ENCODE results near the gene FANCC. TPM values are rescaled to one million over a fixed set of nuclear protein-coding genes. Genes with fewer than 3 reads are reported as not detected.

FANCC gene
- total RNA-seq, 1 experiment from 2014 or later, result 19.4 TPM

DNA sequence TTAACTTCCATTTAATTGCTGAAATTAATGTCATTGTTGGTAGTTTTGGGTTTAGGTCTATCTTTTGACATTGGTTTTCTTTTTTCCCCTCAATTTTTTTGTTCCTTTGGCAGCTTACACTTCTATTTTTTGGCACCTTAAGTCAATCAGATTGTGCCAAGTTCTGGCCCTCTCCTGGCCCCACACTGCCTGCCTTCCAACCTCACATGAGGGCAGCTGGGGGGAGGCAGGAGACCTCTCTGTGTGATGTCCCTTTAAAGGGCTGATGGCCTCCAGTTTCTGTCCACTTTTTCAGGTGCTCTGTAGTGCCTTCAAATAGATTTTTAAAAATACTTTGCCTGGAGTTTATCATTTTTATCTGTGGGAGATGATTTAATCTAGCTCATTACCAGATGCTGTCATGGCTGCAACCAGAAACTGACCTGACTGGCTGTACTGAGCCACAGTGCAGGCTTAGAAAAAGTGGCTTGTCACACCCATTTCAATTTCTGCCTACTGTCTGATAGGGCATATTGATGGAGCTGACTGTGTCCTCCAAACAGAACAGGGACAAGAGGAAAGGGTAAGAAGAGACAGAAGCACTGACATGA, 196.6 kb downstream of the FANCC start:
- H3K4me1 ChIP-seq (ENCODE audit: control insufficient read depth in 1 of 2, insufficient read depth in 2 of 2, low read length in 2 of 2), result no peaks in the 10 kb centered on the region
- H3K4me2 ChIP-seq (ENCODE audit: low read length), result no peak overlapping the region
- ChIA-PET POLR2A (no interaction called here), CTCF (no interaction called here), RAD21 (ENCODE audit: low non-redundant PET in 1 of 2, low total read pairs in 2 of 2, uncharacterized antibody in 2 of 2, unreplicated experiment in 2 of 2) (interaction anchor here in 1 of 2 experiments (0.7 kb wide), 1 partner anchor 374 kb away, joined by 3 read pairs; no protein-coding TSS in a partner anchor)
- no peak overlapping the region for H3K27ac ChIP-seq (ENCODE audit: low read depth, low read length)
- H3K27me3 ChIP-seq (ENCODE audit: insufficient read depth, low read length), result no peaks in the 10 kb centered on the region
- H3K4me3 ChIP-seq (replicated peaks in 1 of 2; ENCODE audit: low read depth in 1 of 2, low read length in 2 of 2), result no peak overlapping the region
- no peaks in the 10 kb centered on the region for H3K9me2 ChIP-seq (ENCODE audit: insufficient read depth)
- H2AFZ ChIP-seq (ENCODE audit: low read depth, low read length, poor library complexity, severe bottlenecking), result no peak overlapping the region
- H3K79me2 ChIP-seq (ENCODE audit: insufficient read depth, low read length), result no peaks in the 10 kb centered on the region
- DNase-seq (ENCODE audit: low read depth, low spot score) (no peak), ATAC-seq (no peak)
- no TSS peak for BruUV-seq (replicated peaks)
- no peak for TF ChIP-seq POLR2A (IDR thresholded peaks at IDR 0.05; ENCODE audit: borderline replicate concordance, extremely low read depth, insufficient read depth, insufficient read length)
- no peak for TF ChIP-seq CBX3 (IDR thresholded peaks at IDR 0.05; ENCODE audit: low read depth)
- no peak for TF ChIP-seq EZH2 (IDR thresholded peaks at IDR 0.05)
- TF ChIP-seq TCF7L2 (IDR thresholded peaks at IDR 0.05; ENCODE audit: borderline replicate concordance, extremely low read depth, insufficient read depth, insufficient read length), result no peak
- TF ChIP-seq, protein P1, sequence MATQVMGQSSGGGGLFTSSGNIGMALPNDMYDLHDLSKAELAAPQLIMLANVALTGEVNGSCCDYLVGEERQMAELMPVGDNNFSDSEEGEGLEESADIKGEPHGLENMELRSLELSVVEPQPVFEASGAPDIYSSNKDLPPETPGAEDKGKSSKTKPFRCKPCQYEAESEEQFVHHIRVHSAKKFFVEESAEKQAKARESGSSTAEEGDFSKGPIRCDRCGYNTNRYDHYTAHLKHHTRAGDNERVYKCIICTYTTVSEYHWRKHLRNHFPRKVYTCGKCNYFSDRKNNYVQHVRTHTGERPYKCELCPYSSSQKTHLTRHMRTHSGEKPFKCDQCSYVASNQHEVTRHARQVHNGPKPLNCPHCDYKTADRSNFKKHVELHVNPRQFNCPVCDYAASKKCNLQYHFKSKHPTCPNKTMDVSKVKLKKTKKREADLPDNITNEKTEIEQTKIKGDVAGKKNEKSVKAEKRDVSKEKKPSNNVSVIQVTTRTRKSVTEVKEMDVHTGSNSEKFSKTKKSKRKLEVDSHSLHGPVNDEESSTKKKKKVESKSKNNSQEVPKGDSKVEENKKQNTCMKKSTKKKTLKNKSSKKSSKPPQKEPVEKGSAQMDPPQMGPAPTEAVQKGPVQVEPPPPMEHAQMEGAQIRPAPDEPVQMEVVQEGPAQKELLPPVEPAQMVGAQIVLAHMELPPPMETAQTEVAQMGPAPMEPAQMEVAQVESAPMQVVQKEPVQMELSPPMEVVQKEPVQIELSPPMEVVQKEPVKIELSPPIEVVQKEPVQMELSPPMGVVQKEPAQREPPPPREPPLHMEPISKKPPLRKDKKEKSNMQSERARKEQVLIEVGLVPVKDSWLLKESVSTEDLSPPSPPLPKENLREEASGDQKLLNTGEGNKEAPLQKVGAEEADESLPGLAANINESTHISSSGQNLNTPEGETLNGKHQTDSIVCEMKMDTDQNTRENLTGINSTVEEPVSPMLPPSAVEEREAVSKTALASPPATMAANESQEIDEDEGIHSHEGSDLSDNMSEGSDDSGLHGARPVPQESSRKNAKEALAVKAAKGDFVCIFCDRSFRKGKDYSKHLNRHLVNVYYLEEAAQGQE (IDR thresholded peaks at IDR 0.05; ENCODE audit: low read depth), result no peak
- no peak for TF ChIP-seq RAD21 (IDR thresholded peaks at IDR 0.05; ENCODE audit: low read depth)
- TF ChIP-seq YY1 (IDR thresholded peaks at IDR 0.05; ENCODE audit: extremely low read depth, insufficient replicate concordance, low read depth, low read length), result no peak
- TF ChIP-seq, protein P2, sequence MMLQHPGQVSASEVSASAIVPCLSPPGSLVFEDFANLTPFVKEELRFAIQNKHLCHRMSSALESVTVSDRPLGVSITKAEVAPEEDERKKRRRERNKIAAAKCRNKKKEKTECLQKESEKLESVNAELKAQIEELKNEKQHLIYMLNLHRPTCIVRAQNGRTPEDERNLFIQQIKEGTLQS (IDR thresholded peaks at IDR 0.05), result no peak
- TF ChIP-seq SIN3A (IDR thresholded peaks at IDR 0.05; ENCODE audit: low read depth), result no peak
- no peak for TF ChIP-seq ZFX (IDR thresholded peaks at IDR 0.05)
- TF ChIP-seq CEBPB (IDR thresholded peaks at IDR 0.05; ENCODE audit: low read depth), result no peak
- no peak for TF ChIP-seq JUND (IDR thresholded peaks at IDR 0.05)
- TF ChIP-seq, protein P3, sequence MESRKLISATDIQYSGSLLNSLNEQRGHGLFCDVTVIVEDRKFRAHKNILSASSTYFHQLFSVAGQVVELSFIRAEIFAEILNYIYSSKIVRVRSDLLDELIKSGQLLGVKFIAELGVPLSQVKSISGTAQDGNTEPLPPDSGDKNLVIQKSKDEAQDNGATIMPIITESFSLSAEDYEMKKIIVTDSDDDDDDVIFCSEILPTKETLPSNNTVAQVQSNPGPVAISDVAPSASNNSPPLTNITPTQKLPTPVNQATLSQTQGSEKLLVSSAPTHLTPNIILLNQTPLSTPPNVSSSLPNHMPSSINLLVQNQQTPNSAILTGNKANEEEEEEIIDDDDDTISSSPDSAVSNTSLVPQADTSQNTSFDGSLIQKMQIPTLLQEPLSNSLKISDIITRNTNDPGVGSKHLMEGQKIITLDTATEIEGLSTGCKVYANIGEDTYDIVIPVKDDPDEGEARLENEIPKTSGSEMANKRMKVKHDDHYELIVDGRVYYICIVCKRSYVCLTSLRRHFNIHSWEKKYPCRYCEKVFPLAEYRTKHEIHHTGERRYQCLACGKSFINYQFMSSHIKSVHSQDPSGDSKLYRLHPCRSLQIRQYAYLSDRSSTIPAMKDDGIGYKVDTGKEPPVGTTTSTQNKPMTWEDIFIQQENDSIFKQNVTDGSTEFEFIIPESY (IDR thresholded peaks at IDR 0.05; ENCODE audit: extremely low read depth, insufficient replicate concordance, low read length), result no peak
- no peak for TF ChIP-seq EZH2phosphoT487 (IDR thresholded peaks at IDR 0.05; ENCODE audit: borderline replicate concordance)
- no peak for TF ChIP-seq SRF (IDR thresholded peaks at IDR 0.05; ENCODE audit: low read depth)
- TF ChIP-seq POLR2AphosphoS5 (IDR thresholded peaks at IDR 0.05; ENCODE audit: low read depth, low read length), result no peak
- TF ChIP-seq, protein P4, sequence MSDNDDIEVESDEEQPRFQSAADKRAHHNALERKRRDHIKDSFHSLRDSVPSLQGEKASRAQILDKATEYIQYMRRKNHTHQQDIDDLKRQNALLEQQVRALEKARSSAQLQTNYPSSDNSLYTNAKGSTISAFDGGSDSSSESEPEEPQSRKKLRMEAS (IDR thresholded peaks at IDR 0.05), result no peak
- TF ChIP-seq ELF1 (IDR thresholded peaks at IDR 0.05; ENCODE audit: borderline replicate concordance, low read depth), result no peak
- no peaks in the 10 kb centered on the region for H4K20me1 ChIP-seq (ENCODE audit: insufficient read depth)
- H3K9ac ChIP-seq (ENCODE audit: low read length), result no peak overlapping the region
- H3K9me3 ChIP-seq (ENCODE audit: control insufficient read depth in 1 of 2, insufficient read depth in 1 of 2, low read depth in 1 of 2, low read length in 2 of 2), result no peaks in the 10 kb centered on the region
- intact Hi-C loops (cut with micrococcal nuclease), result no loop called here
- 0 out of 4 replicates have a peak, but pooled peaks cover 0 to 4% of the 10 kb centered on the region in 2 experiments for H3K36me3 ChIP-seq (ENCODE audit: control insufficient read depth in 1 of 2, insufficient read depth in 2 of 2, low read length in 2 of 2)
